ENCODE results near the gene FAF2. TPM values are rescaled to one million over a fixed set of nuclear protein-coding genes. Genes with fewer than 3 reads are reported as not detected.
A peak's percentile ranks its signal among the peaks of the same experiment; 100 is the strongest.
"Not testable (repeated sequence)": the region's sequence is repeated elsewhere in the genome, so short reads cannot be mapped to it uniquely, and the experiment has no call there.

FAF2 gene
- total and polyA plus RNA-seq, 9 donors, result 22.6 to 33.0 (median 27.1) TPM

- Histone ChIP-seq H3K4me3 (ENCODE audit: low read length) (no peak overlapping the region), H3K4me1 (ENCODE audit: control insufficient read depth, insufficient read depth, low read length) (no peaks in the 10 kb centered on the region), H3K9me3 (replicated peaks; ENCODE audit: control insufficient read depth, low read depth, low read length) (no peaks in the 10 kb centered on the region), H3K27ac (ENCODE audit: low read length) (no peak overlapping the region), H3K27me3 (ENCODE audit: control insufficient read depth, insufficient read depth, low read length) (no peaks in the 10 kb centered on the region), H3K36me3 (ENCODE audit: control insufficient read depth, insufficient read depth, low read length) (no peaks in the 10 kb centered on the region)
- no peak for DNase-seq
- 55% methylated on average over 2 of the region's 5 CpGs for WGBS (ENCODE audit: insufficient coverage)
These were observed 11.5 kb upstream of the FAF2 start for GRCh38 chr5:176436656-176437055.

GRCh38 chr5:176438959-176439757, 9.0 kb upstream of the FAF2 start:
- H3K27ac ChIP-seq (ENCODE audit: low read length), result no peak overlapping the region
- WGBS (ENCODE audit: insufficient coverage), result 64% methylated on average over 3 of the region's 12 CpGs
- no peaks in the 10 kb centered on the region for H3K9me3 ChIP-seq (replicated peaks; ENCODE audit: control insufficient read depth, low read depth, low read length)
- H3K36me3 ChIP-seq (ENCODE audit: control insufficient read depth, insufficient read depth, low read length), result no peaks in the 10 kb centered on the region
- H3K27me3 ChIP-seq (ENCODE audit: control insufficient read depth, insufficient read depth, low read length), result no peaks in the 10 kb centered on the region
- no peak overlapping the region for H3K4me3 ChIP-seq (ENCODE audit: low read length)
- no peak for DNase-seq
- H3K4me1 ChIP-seq (ENCODE audit: control insufficient read depth, insufficient read depth, low read length), result no peaks in the 10 kb centered on the region

DNA sequence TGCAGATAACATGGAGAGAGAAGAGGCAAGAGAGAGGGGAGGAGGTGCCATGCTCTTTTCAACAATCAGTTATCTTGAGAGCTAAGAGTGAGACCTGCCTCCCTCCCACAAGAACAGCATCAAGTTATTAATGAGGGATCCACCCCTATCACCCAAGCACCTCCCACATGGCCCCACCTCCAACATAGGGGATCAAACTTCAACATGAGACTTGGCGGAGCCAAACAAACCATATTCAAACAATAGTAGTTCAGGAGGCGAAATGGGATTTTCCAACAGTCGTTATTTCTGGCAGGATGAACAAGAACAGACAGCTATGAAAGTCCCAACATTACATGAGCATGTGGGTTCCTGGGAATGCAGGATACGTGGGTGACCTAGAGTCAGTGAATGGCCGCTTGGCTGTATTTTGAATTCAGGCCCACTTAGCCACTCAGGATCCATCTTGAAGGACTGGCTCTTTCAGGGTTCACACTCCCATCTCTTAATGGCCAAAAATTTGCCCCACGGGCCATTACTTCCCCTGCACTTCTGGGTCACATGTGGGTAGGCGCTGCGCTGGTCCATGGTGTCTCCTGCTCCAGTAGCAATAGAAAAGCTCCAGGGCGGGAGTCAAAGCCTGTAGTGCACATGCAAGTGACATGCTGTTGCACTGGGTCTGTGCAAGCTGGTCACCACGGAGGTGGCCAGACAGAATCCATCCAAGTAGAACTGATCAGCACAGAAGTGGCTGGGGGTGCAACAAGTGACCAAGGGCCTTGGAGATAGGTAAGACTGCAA, 7.1 kb upstream of the FAF2 start:
- H3K9me3 ChIP-seq (replicated peaks; ENCODE audit: control insufficient read depth, low read depth, low read length), result no peaks in the 10 kb centered on the region
- no peaks in the 10 kb centered on the region for H3K27me3 ChIP-seq (ENCODE audit: control insufficient read depth, insufficient read depth, low read length)
- no peak overlapping the region for H3K27ac ChIP-seq (ENCODE audit: low read length)
- H3K4me1 ChIP-seq (ENCODE audit: control insufficient read depth, insufficient read depth, low read length), result no peaks in the 10 kb centered on the region
- DNase-seq, result no peak
- 73% methylated on average over 9 of the region's 10 CpGs for WGBS (ENCODE audit: insufficient coverage)
- no peaks in the 10 kb centered on the region for H3K36me3 ChIP-seq (ENCODE audit: control insufficient read depth, insufficient read depth, low read length)
- no peak overlapping the region for H3K4me3 ChIP-seq (ENCODE audit: low read length)

DNA sequence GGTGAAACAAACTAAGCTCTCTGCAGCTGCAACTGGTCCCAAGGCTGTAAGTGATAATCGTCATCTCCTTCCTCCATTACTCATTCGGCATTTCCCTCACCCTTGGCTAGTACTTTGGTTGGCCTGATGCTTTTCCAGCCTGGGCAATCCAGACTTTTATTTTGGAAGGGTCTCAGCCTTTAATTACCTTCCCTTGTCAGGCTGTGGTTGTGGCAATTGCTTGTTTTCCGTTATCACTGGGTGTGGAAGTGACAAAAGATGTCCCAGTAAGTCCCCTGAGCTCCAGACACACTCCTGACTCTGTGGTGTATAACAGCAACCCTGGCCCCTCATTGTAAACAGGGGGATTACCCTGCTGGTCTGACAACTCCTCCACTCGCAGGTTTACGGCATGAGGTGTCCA, 6.3 kb upstream of the FAF2 start:
- H3K36me3 ChIP-seq (ENCODE audit: control insufficient read depth, insufficient read depth, low read length), result no peaks in the 10 kb centered on the region
- no peak for DNase-seq
- 7% methylated on average over 5 of the region's 5 CpGs for WGBS (ENCODE audit: insufficient coverage)
- no peak overlapping the region for H3K27ac ChIP-seq (ENCODE audit: low read length)
- H3K4me1 ChIP-seq (ENCODE audit: control insufficient read depth, insufficient read depth, low read length), result peaks cover 2% of the 10 kb centered on the region
- no peaks in the 10 kb centered on the region for H3K27me3 ChIP-seq (ENCODE audit: control insufficient read depth, insufficient read depth, low read length)
- no peak overlapping the region for H3K4me3 ChIP-seq (ENCODE audit: low read length)
- H3K9me3 ChIP-seq (replicated peaks; ENCODE audit: control insufficient read depth, low read depth, low read length), result no peaks in the 10 kb centered on the region

- DNase-seq; H3K4me3 ChIP-seq (ENCODE audit: low read length); H3K27ac ChIP-seq (ENCODE audit: low read length); H3K27me3 ChIP-seq (ENCODE audit: control insufficient read depth, insufficient read depth, low read length); H3K9me3 ChIP-seq (replicated peaks; ENCODE audit: control insufficient read depth, low read depth, low read length); H3K4me1 ChIP-seq (ENCODE audit: control insufficient read depth, insufficient read depth, low read length); H3K36me3 ChIP-seq (ENCODE audit: control insufficient read depth, insufficient read depth, low read length): not testable (repeated sequence)
- WGBS (ENCODE audit: insufficient coverage), result no CpG with 5 or more reads among the region's 4 CpGs
These were observed 5.3 kb upstream of the FAF2 start for GRCh38 chr5:176442911-176443310.

GRCh38 chr5:176444742-176445141, 3.4 kb upstream of the FAF2 start:
- Histone ChIP-seq H3K4me3 (ENCODE audit: low read length) (no peak overlapping the region), H3K4me1 (ENCODE audit: control insufficient read depth, insufficient read depth, low read length) (peaks cover 11% of the 10 kb centered on the region), H3K36me3 (ENCODE audit: control insufficient read depth, insufficient read depth, low read length) (no peaks in the 10 kb centered on the region), H3K27me3 (ENCODE audit: control insufficient read depth, insufficient read depth, low read length) (no peaks in the 10 kb centered on the region), H3K9me3 (replicated peaks; ENCODE audit: control insufficient read depth, low read depth, low read length) (no peaks in the 10 kb centered on the region), H3K27ac (ENCODE audit: low read length) (no peak overlapping the region)
- no peak for DNase-seq
- no CpG with 5 or more reads among the region's 5 CpGs for WGBS (ENCODE audit: insufficient coverage)

- Histone ChIP-seq H3K36me3 (ENCODE audit: control insufficient read depth, insufficient read depth, low read length) (no peaks in the 10 kb centered on the region), H3K9me3 (replicated peaks; ENCODE audit: control insufficient read depth, low read depth, low read length) (no peaks in the 10 kb centered on the region), H3K4me1 (ENCODE audit: control insufficient read depth, insufficient read depth, low read length) (peaks cover 11% of the 10 kb centered on the region), H3K27ac (ENCODE audit: low read length) (no peak overlapping the region), H3K27me3 (ENCODE audit: control insufficient read depth, insufficient read depth, low read length) (no peaks in the 10 kb centered on the region), H3K4me3 (ENCODE audit: low read length) (no peak overlapping the region)
- 95% methylated on average over 4 of the region's 9 CpGs for WGBS (ENCODE audit: insufficient coverage)
- no peak for DNase-seq
These were observed 2.0 kb upstream of the FAF2 start for GRCh38 chr5:176446028-176446665.

- WGBS (ENCODE audit: insufficient coverage), result 11% methylated on average over 23 of the region's 27 CpGs
- Histone ChIP-seq H3K9me3 (replicated peaks; ENCODE audit: control insufficient read depth, low read depth, low read length) (no peaks in the 10 kb centered on the region), H3K4me1 (ENCODE audit: control insufficient read depth, insufficient read depth, low read length) (peaks cover 11% of the 10 kb centered on the region), H3K36me3 (ENCODE audit: control insufficient read depth, insufficient read depth, low read length) (no peaks in the 10 kb centered on the region), H3K4me3 (ENCODE audit: low read length) (peak overlapping the region; percentile 96), H3K27me3 (ENCODE audit: control insufficient read depth, insufficient read depth, low read length) (no peaks in the 10 kb centered on the region), H3K27ac (ENCODE audit: low read length) (peak overlapping the region; percentile 99)
- DNase-seq, result no peak
These were observed 1.1 kb upstream of the FAF2 start for GRCh38 chr5:176446884-176447590.

GRCh38 chr5:176447591-176447977, 601 bp upstream of the FAF2 start:
- WGBS (ENCODE audit: insufficient coverage), result under 1% methylated on average over 34 of the region's 34 CpGs
- H3K27me3 ChIP-seq (ENCODE audit: control insufficient read depth, insufficient read depth, low read length), result no peaks in the 10 kb centered on the region
- H3K4me1 ChIP-seq (ENCODE audit: control insufficient read depth, insufficient read depth, low read length), result peaks cover 11% of the 10 kb centered on the region
- no peaks in the 10 kb centered on the region for H3K9me3 ChIP-seq (replicated peaks; ENCODE audit: control insufficient read depth, low read depth, low read length)
- peak overlapping the region; percentile 96 for H3K4me3 ChIP-seq (ENCODE audit: low read length)
- peak overlapping the region; percentile 99 for H3K27ac ChIP-seq (ENCODE audit: low read length)
- no peak for DNase-seq
- no peaks in the 10 kb centered on the region for H3K36me3 ChIP-seq (ENCODE audit: control insufficient read depth, insufficient read depth, low read length)

DNA sequence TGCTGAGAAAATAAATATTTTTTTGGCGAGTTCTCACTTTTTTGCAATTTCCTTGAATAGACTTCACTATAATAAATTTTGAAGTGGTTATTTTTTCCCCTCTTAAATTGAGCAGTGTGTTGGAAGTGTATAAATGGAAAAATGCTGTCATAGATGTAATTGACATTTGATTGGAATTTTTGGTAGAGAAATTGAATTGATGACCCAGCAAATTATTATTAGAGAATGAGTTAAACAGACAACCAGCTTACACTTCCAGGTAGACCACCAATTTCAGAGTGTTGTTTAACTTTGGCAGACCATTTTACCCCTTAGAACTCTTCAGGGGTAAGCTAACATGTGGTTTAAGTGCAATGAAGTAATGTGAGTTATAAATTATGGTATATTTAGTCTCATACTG, 1.9 kb downstream of the FAF2 start:
- H3K27ac ChIP-seq (ENCODE audit: low read length), result no peak overlapping the region
- H3K27me3 ChIP-seq (ENCODE audit: control insufficient read depth, insufficient read depth, low read length), result no peaks in the 10 kb centered on the region
- no CpG with 5 or more reads among the region's 1 CpG for WGBS (ENCODE audit: insufficient coverage)
- peaks cover 9% of the 10 kb centered on the region for H3K36me3 ChIP-seq (ENCODE audit: control insufficient read depth, insufficient read depth, low read length)
- peaks cover 11% of the 10 kb centered on the region for H3K4me1 ChIP-seq (ENCODE audit: control insufficient read depth, insufficient read depth, low read length)
- no peak overlapping the region for H3K4me3 ChIP-seq (ENCODE audit: low read length)
- H3K9me3 ChIP-seq (replicated peaks; ENCODE audit: control insufficient read depth, low read depth, low read length), result no peaks in the 10 kb centered on the region
- DNase-seq, result no peak
